HEK293 (cell line): ENCODE measurements around the gene HUS1B.

ENCODE experiments used
- CTCF ChIA-PET: fragments of 350-600 bp; formaldehyde crosslinking; extraction: SDS; loops from one replicate; lab custom pipeline; 2021; ENCODE audit warnings: antibody characterized with exemption; lab: Yijun Ruan, JAX
- POLR2A ChIA-PET: fragments of 300-600 bp; formaldehyde crosslinking; extraction: SDS; loops from one replicate; lab custom pipeline; 2020; ENCODE audit warnings: antibody characterized with exemption, inconsistent platforms; lab: Yijun Ruan, JAX
- H3K27ac ChIP-seq: fragments of 200-500 bp; sonication (Bioruptor generic); 2 replicates; pipeline ENCODE4 v1.5.1; 2014; ENCODE audit warnings: low read depth, low read length, control low read depth, inconsistent platforms; ENCODE audit errors: extremely low read depth
- H3K36me3 ChIP-seq, 2 experiments: fragments of 200-500 bp in 1 of 2; sonication (Bioruptor generic) in 1 of 2; 1 replicate in 1 of 2; 2 replicates in 1 of 2; pipeline ENCODE4 v1.5.1; 2014 to 2017; ENCODE audit warnings: inconsistent platforms in 2 of 2, low read length in 2 of 2; ENCODE audit not compliant: control insufficient read depth in 2 of 2, insufficient read depth in 1 of 2
- H3K4me1 ChIP-seq: fragments of 200-500 bp; sonication (Bioruptor generic); 2 replicates; pipeline ENCODE4 v1.5.1; 2014; ENCODE audit warnings: mild to moderate bottlenecking, low read length, inconsistent platforms; ENCODE audit not compliant: control insufficient read depth, insufficient read depth
- H3K4me3 ChIP-seq: 2 replicates; pipeline ENCODE4 v1.5.1; 2011; ENCODE audit warnings: low read depth, mild to moderate bottlenecking, control low read depth, low read length, moderate library complexity
- H3K9me3 ChIP-seq: fragments of 200-500 bp; sonication (Bioruptor generic); 2 replicates; pipeline ENCODE4 v1.5.1; 2014; ENCODE audit warnings: low read depth, low read length, inconsistent platforms; ENCODE audit not compliant: control insufficient read depth, insufficient read depth
- HOXC10 ChIP-seq: sonication (generic); formaldehyde crosslinking; IDR thresholded peaks from 2 replicates; pipeline ENCODE4 v1.8.1; 2023; ENCODE audit warnings: mild to moderate bottlenecking, missing genetic modification reagents
- RBAK ChIP-seq: fragments of 450-650 bp; formaldehyde crosslinking; IDR thresholded peaks from 2 replicates; pipeline ENCODE4 v1.5.1; 2016; ENCODE audit warnings: missing biosample characterization, missing genetic modification characterization
- WT1 ChIP-seq: fragments of 450-650 bp; formaldehyde crosslinking; IDR thresholded peaks from 2 replicates; pipeline ENCODE4 v1.5.1; 2016; ENCODE audit warnings: missing biosample characterization, missing genetic modification characterization
- ZBTB48 ChIP-seq: fragments of 450-650 bp; formaldehyde crosslinking; IDR thresholded peaks from 2 replicates; pipeline ENCODE4 v1.5.1; 2016; ENCODE audit warnings: missing biosample characterization, missing genetic modification characterization
- ZNF169 ChIP-seq: fragments of 450-650 bp; formaldehyde crosslinking; IDR thresholded peaks from 2 replicates; pipeline ENCODE4 v1.5.1; 2016; ENCODE audit warnings: missing biosample characterization, missing genetic modification characterization
- ZNF292 ChIP-seq: fragments of 450-650 bp; formaldehyde crosslinking; IDR thresholded peaks from 2 replicates; pipeline ENCODE4 v1.5.1; 2016; ENCODE audit warnings: low read depth, missing biosample characterization, missing genetic modification characterization, borderline replicate concordance
- ZNF423 ChIP-seq: fragments of 450-650 bp; formaldehyde crosslinking; IDR thresholded peaks from 2 replicates; pipeline ENCODE4 v1.5.1; 2016; ENCODE audit warnings: missing biosample characterization, missing genetic modification characterization
- ZNF488 ChIP-seq: fragments of 450-650 bp; formaldehyde crosslinking; IDR thresholded peaks from 2 replicates; pipeline ENCODE4 v1.5.1; 2016; ENCODE audit warnings: missing biosample characterization, missing genetic modification characterization
- ZNF501 ChIP-seq: fragments of 450-650 bp; formaldehyde crosslinking; IDR thresholded peaks from 2 replicates; pipeline ENCODE4 v1.5.1; 2016; ENCODE audit warnings: missing biosample characterization, missing genetic modification characterization
- ZNF510 ChIP-seq: fragments of 450-650 bp; formaldehyde crosslinking; IDR thresholded peaks from 2 replicates; pipeline ENCODE4 v1.5.1; 2018; ENCODE audit warnings: mild to moderate bottlenecking, missing genetic modification characterization, missing biosample characterization; ENCODE audit not compliant: insufficient replicate concordance
- ZNF530 ChIP-seq: fragments of 450-650 bp; formaldehyde crosslinking; IDR thresholded peaks from 2 replicates; pipeline ENCODE4 v1.5.1; 2016; ENCODE audit warnings: low read depth, missing biosample characterization, missing genetic modification characterization
- ZNF560 ChIP-seq: fragments of 450-650 bp; formaldehyde crosslinking; IDR thresholded peaks from 2 replicates; pipeline ENCODE4 v1.5.1; 2017; ENCODE audit warnings: missing biosample characterization, missing genetic modification characterization, borderline replicate concordance
- ZNF600 ChIP-seq: fragments of 450-650 bp; formaldehyde crosslinking; IDR thresholded peaks from 2 replicates; pipeline ENCODE4 v1.5.1; 2016; ENCODE audit warnings: missing biosample characterization, missing genetic modification characterization
- ZNF660 ChIP-seq: fragments of 450-650 bp; IDR thresholded peaks from 2 replicates; pipeline ENCODE4 v1.5.1; 2018; ENCODE audit warnings: missing biosample characterization, mild to moderate bottlenecking, missing genetic modification characterization
- ZNF792 ChIP-seq: fragments of 450-650 bp; formaldehyde crosslinking; IDR thresholded peaks from 2 replicates; pipeline ENCODE4 v1.5.1; 2016; ENCODE audit warnings: missing biosample characterization, missing genetic modification characterization
- TF ChIP-seq, protein P1 (sequence below): fragments of 450-650 bp; formaldehyde crosslinking; IDR thresholded peaks from 2 replicates; pipeline ENCODE4 v1.5.1; 2016; ENCODE audit warnings: missing biosample characterization, missing genetic modification characterization
- TF ChIP-seq, protein P2 (sequence below): fragments of 450-650 bp; formaldehyde crosslinking; IDR thresholded peaks from 2 replicates; pipeline ENCODE4 v1.5.1; 2016; ENCODE audit warnings: missing biosample characterization, missing genetic modification characterization
- TF ChIP-seq, protein P3 (sequence below): fragments of 450-650 bp; formaldehyde crosslinking; IDR thresholded peaks from 2 replicates; pipeline ENCODE4 v1.5.0; 2017; ENCODE audit warnings: missing biosample characterization, missing genetic modification characterization, borderline replicate concordance

The HUS1B gene

GRCh38 chr6:636488-636887 is 20.4 kb downstream of the HUS1B start:
- TF ChIP-seq ZNF501 (tag by site-specific recombination), result no peak
- no peak for TF ChIP-seq HOXC10
- no peak for TF ChIP-seq ZNF169
- no peak for TF ChIP-seq ZBTB48
- ChIA-PET POLR2A (no interaction called here), CTCF (interaction anchor here (0.5 to 0.7 kb wide), 4 partner anchors 33 to 77 kb away, joined by 3 to 5 read pairs (median 3); no protein-coding TSS in a partner anchor)
- H3K4me1 ChIP-seq, result no peaks in the 10 kb centered on the region
- no peak overlapping the region for H3K27ac ChIP-seq
- H3K4me3 ChIP-seq, result no peak overlapping the region
- H3K9me3 ChIP-seq, result no peaks in the 10 kb centered on the region
- peaks cover 4 to 13% of the 10 kb centered on the region in 2 experiments for H3K36me3 ChIP-seq

GRCh38 chr6:635233-635632 is 21.7 kb downstream of the HUS1B start:
- no peak for TF ChIP-seq ZNF292 (tag by site-specific recombination)
- ChIA-PET CTCF (interaction anchor here (1.1 kb wide), 1 partner anchor 31 kb away, joined by 3 read pairs; no protein-coding TSS in a partner anchor), POLR2A (no interaction called here)
- Histone ChIP-seq H3K36me3 (peaks cover 4 to 18% of the 10 kb centered on the region in 2 experiments), H3K9me3 (no peaks in the 10 kb centered on the region), H3K27ac (no peak overlapping the region), H3K4me1 (no peaks in the 10 kb centered on the region), H3K4me3 (no peak overlapping the region)

GRCh38 chr6:633611-634010 is 23.3 kb downstream of the HUS1B start:
- ChIA-PET POLR2A (no interaction called here), CTCF (no interaction called here)
- no peak overlapping the region for H3K27ac ChIP-seq
- H3K9me3 ChIP-seq, result no peaks in the 10 kb centered on the region
- no peak overlapping the region for H3K4me3 ChIP-seq
- H3K36me3 ChIP-seq, result peaks cover 4 to 22% of the 10 kb centered on the region in 2 experiments
- TF ChIP-seq, protein P1, sequence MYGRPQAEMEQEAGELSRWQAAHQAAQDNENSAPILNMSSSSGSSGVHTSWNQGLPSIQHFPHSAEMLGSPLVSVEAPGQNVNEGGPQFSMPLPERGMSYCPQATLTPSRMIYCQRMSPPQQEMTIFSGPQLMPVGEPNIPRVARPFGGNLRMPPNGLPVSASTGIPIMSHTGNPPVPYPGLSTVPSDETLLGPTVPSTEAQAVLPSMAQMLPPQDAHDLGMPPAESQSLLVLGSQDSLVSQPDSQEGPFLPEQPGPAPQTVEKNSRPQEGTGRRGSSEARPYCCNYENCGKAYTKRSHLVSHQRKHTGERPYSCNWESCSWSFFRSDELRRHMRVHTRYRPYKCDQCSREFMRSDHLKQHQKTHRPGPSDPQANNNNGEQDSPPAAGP, result 0 out of 2 replicates have a peak, but pooled peaks have one; percentile 44
- TF ChIP-seq RBAK (tag by site-specific recombination) (no peak), ZNF660 (tag by site-specific recombination) (no peak)
- no peaks in the 10 kb centered on the region for H3K4me1 ChIP-seq

DNA sequence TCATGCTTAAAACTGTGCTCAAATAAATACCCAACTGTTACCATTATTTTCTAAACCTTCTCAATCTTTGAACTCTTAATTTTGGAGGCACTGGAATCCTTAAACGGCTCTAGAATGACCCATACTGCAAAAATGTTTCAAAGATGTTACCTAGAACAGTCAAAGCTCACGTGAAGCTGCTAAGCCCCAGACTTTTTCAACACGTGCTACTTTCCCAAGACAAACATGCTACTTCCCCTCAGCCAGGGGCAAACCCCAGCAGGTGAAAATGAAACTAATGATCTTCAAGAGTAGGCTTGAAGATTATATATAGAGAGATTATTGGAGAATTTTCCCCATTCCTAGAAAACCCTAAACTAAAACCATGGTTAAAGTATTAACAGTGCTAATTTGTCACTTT is 28.1 kb downstream of the HUS1B start:
- no peak overlapping the region for H3K4me3 ChIP-seq
- no peak for TF ChIP-seq ZNF510 (tag by site-specific recombination)
- TF ChIP-seq ZNF488 (tag by site-specific recombination), result no peak
- TF ChIP-seq ZNF530 (tag by site-specific recombination), result no peak
- no peak for TF ChIP-seq ZNF423 (tag by site-specific recombination)
- TF ChIP-seq, protein P2, sequence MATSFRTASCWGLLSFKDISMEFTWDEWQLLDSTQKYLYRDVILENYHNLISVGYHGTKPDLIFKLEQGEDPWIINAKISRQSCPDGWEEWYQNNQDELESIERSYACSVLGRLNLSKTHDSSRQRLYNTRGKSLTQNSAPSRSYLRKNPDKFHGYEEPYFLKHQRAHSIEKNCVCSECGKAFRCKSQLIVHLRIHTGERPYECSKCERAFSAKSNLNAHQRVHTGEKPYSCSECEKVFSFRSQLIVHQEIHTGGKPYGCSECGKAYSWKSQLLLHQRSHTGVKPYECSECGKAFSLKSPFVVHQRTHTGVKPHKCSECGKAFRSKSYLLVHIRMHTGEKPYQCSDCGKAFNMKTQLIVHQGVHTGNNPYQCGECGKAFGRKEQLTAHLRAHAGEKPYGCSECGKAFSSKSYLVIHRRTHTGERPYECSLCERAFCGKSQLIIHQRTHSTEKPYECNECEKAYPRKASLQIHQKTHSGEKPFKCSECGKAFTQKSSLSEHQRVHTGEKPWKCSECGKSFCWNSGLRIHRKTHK (tag by site-specific recombination), result no peak
- no peak for TF ChIP-seq ZNF792
- no peak for TF ChIP-seq ZNF600 (tag by site-specific recombination)
- no peak for TF ChIP-seq WT1
- TF ChIP-seq, protein P3, sequence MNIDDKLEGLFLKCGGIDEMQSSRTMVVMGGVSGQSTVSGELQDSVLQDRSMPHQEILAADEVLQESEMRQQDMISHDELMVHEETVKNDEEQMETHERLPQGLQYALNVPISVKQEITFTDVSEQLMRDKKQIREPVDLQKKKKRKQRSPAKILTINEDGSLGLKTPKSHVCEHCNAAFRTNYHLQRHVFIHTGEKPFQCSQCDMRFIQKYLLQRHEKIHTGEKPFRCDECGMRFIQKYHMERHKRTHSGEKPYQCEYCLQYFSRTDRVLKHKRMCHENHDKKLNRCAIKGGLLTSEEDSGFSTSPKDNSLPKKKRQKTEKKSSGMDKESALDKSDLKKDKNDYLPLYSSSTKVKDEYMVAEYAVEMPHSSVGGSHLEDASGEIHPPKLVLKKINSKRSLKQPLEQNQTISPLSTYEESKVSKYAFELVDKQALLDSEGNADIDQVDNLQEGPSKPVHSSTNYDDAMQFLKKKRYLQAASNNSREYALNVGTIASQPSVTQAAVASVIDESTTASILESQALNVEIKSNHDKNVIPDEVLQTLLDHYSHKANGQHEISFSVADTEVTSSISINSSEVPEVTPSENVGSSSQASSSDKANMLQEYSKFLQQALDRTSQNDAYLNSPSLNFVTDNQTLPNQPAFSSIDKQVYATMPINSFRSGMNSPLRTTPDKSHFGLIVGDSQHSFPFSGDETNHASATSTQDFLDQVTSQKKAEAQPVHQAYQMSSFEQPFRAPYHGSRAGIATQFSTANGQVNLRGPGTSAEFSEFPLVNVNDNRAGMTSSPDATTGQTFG (tag by site-specific recombination), result no peak
- no peak for TF ChIP-seq ZNF560 (tag by site-specific recombination)
- TF ChIP-seq, all 188 proteins: peak for 0
- Histone ChIP-seq H3K9me3 (no peaks in the 10 kb centered on the region), H3K27ac (no peak overlapping the region), H3K4me1 (peaks cover 7% of the 10 kb centered on the region), H3K36me3 (peaks cover 0 to 17% of the 10 kb centered on the region in 2 experiments; a peak in 2 of 3 replicates)
- ChIA-PET CTCF (interaction anchor here (0.6 to 1.3 kb wide), 3 partner anchors 12 to 36 kb away, joined by 3 to 5 read pairs (median 3); no protein-coding TSS in a partner anchor), POLR2A (no interaction called here)
